ENCODE measurements around the gene ISYNA1.

GRCh38 chr19:18465214-18465963 is 27.5 kb upstream of the ISYNA1 start:
- no peak for TF ChIP-seq GATA3 (IDR thresholded peaks at IDR 0.05; ENCODE audit: low read depth, low read length)
- TF ChIP-seq GATA2 (IDR thresholded peaks at IDR 0.05; ENCODE audit: low read depth, low read length), result no peak
